Neural cell (in vitro differentiated cells): ENCODE results near the gene MICB. TPM values are rescaled to one million over a fixed set of nuclear protein-coding genes. Genes with fewer than 3 reads are reported as not detected.
"Not testable (repeated sequence)": the region's sequence is repeated elsewhere in the genome, so short reads cannot be mapped to it uniquely, and the experiment has no call there.

Source experiments
- H2AFZ ChIP-seq: fragments of 200-600, 300-800 bp; sonication (generic), shearing (Covaris generic); 2 replicates; pipeline ENCODE4 v1.6.0; 2014; ENCODE audit warnings: low read depth, mild to moderate bottlenecking, antibody characterized with exemption, low read length, moderate library complexity
- H3F3A ChIP-seq: fragments of 200-600 bp; shearing (Covaris generic); 2 replicates; pipeline ENCODE4 v1.6.1; 2016; ENCODE audit warnings: mild to moderate bottlenecking, moderate library complexity, mixed read lengths, antibody characterized with exemption, low read length; ENCODE audit not compliant: insufficient read depth, poor library complexity, severe bottlenecking
- H3K27ac ChIP-seq: fragments of 200-600, 300-800 bp; sonication (generic), shearing (Covaris generic); 2 replicates; pipeline ENCODE4 v1.5.1; 2014; ENCODE audit warnings: mild to moderate bottlenecking, low read length, moderate library complexity
- H3K27me3 ChIP-seq: fragments of 300-800, 200-600 bp; sonication (generic), shearing (Covaris generic); 2 replicates; pipeline ENCODE4 v1.6.0; 2014; ENCODE audit warnings: mild to moderate bottlenecking, low read depth, low read length, moderate library complexity; ENCODE audit not compliant: insufficient read depth
- H3K36me3 ChIP-seq: fragments of 300-800, 200-600 bp; sonication (generic), shearing (Covaris generic); 2 replicates; pipeline ENCODE4 v1.5.1; 2014; ENCODE audit warnings: mild to moderate bottlenecking, antibody characterized with exemption, low read length, moderate library complexity; ENCODE audit not compliant: insufficient read depth
- H3K4me2 ChIP-seq: fragments of 300-800, 200-600 bp; sonication (generic), shearing (Covaris generic); 2 replicates; pipeline ENCODE4 v1.6.0; 2014; ENCODE audit warnings: mild to moderate bottlenecking, low read length
- H3K4me3 ChIP-seq: fragments of 300-800, 200-600 bp; sonication (generic), shearing (Covaris generic); 2 replicates; pipeline ENCODE4 v1.5.1; 2014; ENCODE audit warnings: mild to moderate bottlenecking, low read length, moderate library complexity
- H3K79me2 ChIP-seq: fragments of 200-600 bp; shearing (Covaris generic); replicated peaks from 2 replicates; pipeline ENCODE4 v1.6.0; 2014; ENCODE audit warnings: mild to moderate bottlenecking, low read length, moderate library complexity; ENCODE audit not compliant: insufficient read depth
- H3K9ac ChIP-seq: fragments of 300-800, 200-600 bp; sonication (generic), shearing (Covaris generic); 2 replicates; pipeline ENCODE4 v1.6.1; 2016; ENCODE audit warnings: mild to moderate bottlenecking, low read length, mixed read lengths
- H3K9me2 ChIP-seq: fragments of 200-600 bp; shearing (Covaris generic); 2 replicates; pipeline ENCODE4 v1.6.1; 2016; ENCODE audit warnings: mild to moderate bottlenecking, low read length, mixed read lengths; ENCODE audit not compliant: insufficient read depth
- H3K9me3 ChIP-seq: fragments of 200-600, 300-800 bp; sonication (generic), shearing (Covaris generic); 2 replicates; pipeline ENCODE4 v1.6.1; 2016; ENCODE audit warnings: mild to moderate bottlenecking, mixed run types, low read length, moderate library complexity, mixed read lengths
- H4K20me1 ChIP-seq: fragments of 200-600 bp; shearing (Covaris generic); 2 replicates; pipeline ENCODE4 v1.6.1; 2016; ENCODE audit warnings: mild to moderate bottlenecking, mixed run types; ENCODE audit not compliant: insufficient read depth
- EP300 ChIP-seq: fragments of 450-650 bp; conservative IDR thresholded peaks from 2 replicates; pipeline ENCODE4 v1.6.1; 2014; ENCODE audit warnings: antibody characterized with exemption, mild to moderate bottlenecking, moderate library complexity; ENCODE audit not compliant: poor library complexity, severe bottlenecking
- EZH2 ChIP-seq: fragments of 200-600, 300-800 bp; shearing (Covaris generic), sonication (generic); IDR thresholded peaks from 2 replicates; pipeline ENCODE4 v1.6.1; 2014; ENCODE audit warnings: antibody characterized with exemption, low read length, borderline replicate concordance, mild to moderate bottlenecking; ENCODE audit not compliant: insufficient read depth, poor library complexity, severe bottlenecking
- MXI1 ChIP-seq: fragments of 450-650 bp; conservative IDR thresholded peaks from 2 replicates; pipeline ENCODE4 v1.6.1; 2014; ENCODE audit warnings: antibody characterized with exemption, mild to moderate bottlenecking; ENCODE audit not compliant: poor library complexity, severe bottlenecking
- POLR2AphosphoS5 ChIP-seq: IDR thresholded peaks from 2 replicates; pipeline ENCODE4 v1.6.1; 2012
- RAD21 ChIP-seq: fragments of 450-650 bp; conservative IDR thresholded peaks from 2 replicates; pipeline ENCODE4 v1.6.1; 2014; ENCODE audit warnings: antibody characterized with exemption, mild to moderate bottlenecking, moderate library complexity
- SMC3 ChIP-seq: fragments of 450-650 bp; conservative IDR thresholded peaks from 2 replicates; pipeline ENCODE4 v1.6.1; 2014; ENCODE audit warnings: antibody characterized with exemption, mild to moderate bottlenecking, moderate library complexity; ENCODE audit not compliant: poor library complexity
- TAF1 ChIP-seq: IDR thresholded peaks from 2 replicates; pipeline ENCODE4 v1.6.1; 2012; ENCODE audit warnings: low read depth
- polyA plus RNA-seq: library from polyadenylated mRNA; depleted of rRNA; stranded (reverse); fragments of >200 nt; gene quantifications from 2 replicates; pipeline ENCODE4 v1.2.3, GENCODE V29; 2014
- TF ChIP-seq, protein P1 (sequence below): fragments of 450-650 bp; IDR thresholded peaks from 2 replicates; pipeline ENCODE4 v1.5.1; 2014; ENCODE audit warnings: antibody characterized with exemption, mild to moderate bottlenecking, moderate library complexity; ENCODE audit not compliant: poor library complexity, severe bottlenecking
- TF ChIP-seq, protein P2 (sequence below): IDR thresholded peaks from 2 replicates; pipeline ENCODE4 v1.6.1; 2012; ENCODE audit warnings: borderline replicate concordance

MICB gene
- polyA plus RNA-seq, 1 donor from 2014 or later: not detected

- Histone ChIP-seq H2AFZ (no peak overlapping the region), H3K4me2 (no peak overlapping the region), H3K4me3 (no peak overlapping the region), H3K9me2 (no peaks in the 10 kb centered on the region), H4K20me1 (no peaks in the 10 kb centered on the region), H3K27ac (no peak overlapping the region), H3F3A (no peaks in the 10 kb centered on the region), H3K9ac (no peak overlapping the region), H3K36me3 (no peaks in the 10 kb centered on the region), H3K9me3 (no peaks in the 10 kb centered on the region), H3K27me3 (no peaks in the 10 kb centered on the region), H3K79me2 (no peaks in the 10 kb centered on the region)
- no peak for TF ChIP-seq SMC3
These were observed 14.6 kb upstream of the MICB start for GRCh38 chr6:31483392-31483791.

GRCh38 chr6:31485055-31485454 lies 12.9 kb upstream of the MICB start:
- H2AFZ ChIP-seq: no peak overlapping the region
- no peak overlapping the region for H3K4me2 ChIP-seq
- H3K79me2 ChIP-seq: no peaks in the 10 kb centered on the region
- no peaks in the 10 kb centered on the region for H4K20me1 ChIP-seq
- no peaks in the 10 kb centered on the region for H3K9me3 ChIP-seq
- no peaks in the 10 kb centered on the region for H3K9me2 ChIP-seq
- no peak overlapping the region for H3K4me3 ChIP-seq
- H3F3A ChIP-seq: no peaks in the 10 kb centered on the region
- no peak for TF ChIP-seq SMC3
- TF ChIP-seq POLR2AphosphoS5: no peak
- TF ChIP-seq MXI1: no peak
- no peaks in the 10 kb centered on the region for H3K36me3 ChIP-seq
- H3K27ac ChIP-seq: no peak overlapping the region
- H3K9ac ChIP-seq: no peak overlapping the region
- H3K27me3 ChIP-seq: no peaks in the 10 kb centered on the region

DNA sequence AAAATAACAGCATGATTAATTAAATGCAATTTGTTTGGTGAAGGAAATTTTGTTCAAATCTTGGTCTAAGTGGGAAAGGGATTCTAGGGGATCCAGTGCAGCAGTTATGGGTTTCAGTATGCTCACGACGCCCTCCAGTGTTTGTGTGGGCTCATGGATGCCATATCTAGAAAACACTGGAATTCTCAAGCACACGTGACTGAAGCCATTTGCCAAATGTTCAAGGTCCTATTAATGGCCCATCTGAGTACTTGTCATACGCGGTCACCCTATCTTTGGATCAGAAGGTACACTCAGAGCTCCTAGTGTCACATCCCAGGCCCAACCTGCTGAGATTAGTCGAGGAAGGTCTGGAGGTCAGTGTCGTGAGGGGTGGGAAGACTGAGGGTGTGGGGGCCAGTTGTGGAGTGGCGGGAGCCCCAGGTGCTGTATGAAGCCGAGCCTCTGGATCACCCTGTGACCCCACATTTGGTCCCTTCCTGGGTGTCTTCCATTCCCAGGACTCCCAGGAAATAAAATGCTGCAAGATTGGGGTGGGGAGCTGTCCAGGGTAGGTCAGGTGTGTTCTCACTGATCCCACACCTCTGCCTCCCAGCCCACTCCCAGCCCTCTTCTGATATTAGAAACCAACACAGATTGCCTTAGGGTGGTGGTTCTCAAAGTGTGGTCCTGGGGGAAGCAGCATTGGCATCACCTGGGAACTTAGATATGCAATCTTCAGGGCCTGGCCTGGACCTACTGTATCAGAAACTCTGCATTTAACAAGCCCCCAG lies 11.7 kb upstream of the MICB start:
- H3K4me2 ChIP-seq: not testable (repeated sequence)

GRCh38 chr6:31487674-31488073 lies 10.3 kb upstream of the MICB start:
- not testable (repeated sequence) for H3K9ac ChIP-seq, H4K20me1 ChIP-seq, H3K36me3 ChIP-seq, H2AFZ ChIP-seq, H3K4me2 ChIP-seq, H3K9me2 ChIP-seq, H3K27ac ChIP-seq, H3K9me3 ChIP-seq, H3K4me3 ChIP-seq, H3K27me3 ChIP-seq, H3K79me2 ChIP-seq, H3F3A ChIP-seq

More for the DNA sequence above, 11.7 kb upstream of the MICB start:
- not testable (repeated sequence) for H3K27ac ChIP-seq, H3K27me3 ChIP-seq, H3K9me3 ChIP-seq, H2AFZ ChIP-seq, H3K9me2 ChIP-seq, H3F3A ChIP-seq, H3K9ac ChIP-seq, H4K20me1 ChIP-seq, H3K79me2 ChIP-seq, H3K4me3 ChIP-seq, H3K36me3 ChIP-seq

DNA sequence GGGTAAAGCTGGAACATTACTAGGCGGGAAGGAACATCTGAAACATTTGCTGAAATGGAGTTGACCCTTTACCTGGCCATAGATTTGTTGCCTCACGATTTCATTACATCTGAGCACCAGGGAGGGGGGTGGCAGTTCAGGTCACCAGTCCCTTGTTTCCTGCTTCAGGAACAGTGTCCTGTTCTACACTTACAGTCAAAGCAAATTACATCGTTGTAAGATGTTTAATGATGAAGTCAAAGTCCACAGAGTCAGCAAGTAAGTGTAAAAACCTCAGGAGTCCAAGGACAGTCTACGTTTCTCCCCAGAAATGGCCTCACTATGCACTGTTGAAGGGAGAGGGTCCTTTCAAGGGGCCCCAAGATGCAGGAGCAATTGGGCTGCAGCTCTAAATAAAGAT lies 8.9 kb upstream of the MICB start:
- Histone ChIP-seq H3K9me3 (no peaks in the 10 kb centered on the region), H3K27ac (no peak overlapping the region), H3K4me3 (no peak overlapping the region), H3K27me3 (peaks cover 11% of the 10 kb centered on the region), H3F3A (no peaks in the 10 kb centered on the region), H2AFZ (no peak overlapping the region), H3K9ac (no peak overlapping the region), H3K36me3 (no peaks in the 10 kb centered on the region), H3K9me2 (no peaks in the 10 kb centered on the region), H4K20me1 (no peaks in the 10 kb centered on the region), H3K79me2 (no peaks in the 10 kb centered on the region), H3K4me2 (no peak overlapping the region)
- TF ChIP-seq, protein P1, sequence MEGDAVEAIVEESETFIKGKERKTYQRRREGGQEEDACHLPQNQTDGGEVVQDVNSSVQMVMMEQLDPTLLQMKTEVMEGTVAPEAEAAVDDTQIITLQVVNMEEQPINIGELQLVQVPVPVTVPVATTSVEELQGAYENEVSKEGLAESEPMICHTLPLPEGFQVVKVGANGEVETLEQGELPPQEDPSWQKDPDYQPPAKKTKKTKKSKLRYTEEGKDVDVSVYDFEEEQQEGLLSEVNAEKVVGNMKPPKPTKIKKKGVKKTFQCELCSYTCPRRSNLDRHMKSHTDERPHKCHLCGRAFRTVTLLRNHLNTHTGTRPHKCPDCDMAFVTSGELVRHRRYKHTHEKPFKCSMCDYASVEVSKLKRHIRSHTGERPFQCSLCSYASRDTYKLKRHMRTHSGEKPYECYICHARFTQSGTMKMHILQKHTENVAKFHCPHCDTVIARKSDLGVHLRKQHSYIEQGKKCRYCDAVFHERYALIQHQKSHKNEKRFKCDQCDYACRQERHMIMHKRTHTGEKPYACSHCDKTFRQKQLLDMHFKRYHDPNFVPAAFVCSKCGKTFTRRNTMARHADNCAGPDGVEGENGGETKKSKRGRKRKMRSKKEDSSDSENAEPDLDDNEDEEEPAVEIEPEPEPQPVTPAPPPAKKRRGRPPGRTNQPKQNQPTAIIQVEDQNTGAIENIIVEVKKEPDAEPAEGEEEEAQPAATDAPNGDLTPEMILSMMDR: no peak
- no peak for TF ChIP-seq TAF1
- no peak for TF ChIP-seq MXI1
- no peak for TF ChIP-seq RAD21
- no peak for TF ChIP-seq EP300
- TF ChIP-seq POLR2AphosphoS5: no peak
- TF ChIP-seq, protein P2, sequence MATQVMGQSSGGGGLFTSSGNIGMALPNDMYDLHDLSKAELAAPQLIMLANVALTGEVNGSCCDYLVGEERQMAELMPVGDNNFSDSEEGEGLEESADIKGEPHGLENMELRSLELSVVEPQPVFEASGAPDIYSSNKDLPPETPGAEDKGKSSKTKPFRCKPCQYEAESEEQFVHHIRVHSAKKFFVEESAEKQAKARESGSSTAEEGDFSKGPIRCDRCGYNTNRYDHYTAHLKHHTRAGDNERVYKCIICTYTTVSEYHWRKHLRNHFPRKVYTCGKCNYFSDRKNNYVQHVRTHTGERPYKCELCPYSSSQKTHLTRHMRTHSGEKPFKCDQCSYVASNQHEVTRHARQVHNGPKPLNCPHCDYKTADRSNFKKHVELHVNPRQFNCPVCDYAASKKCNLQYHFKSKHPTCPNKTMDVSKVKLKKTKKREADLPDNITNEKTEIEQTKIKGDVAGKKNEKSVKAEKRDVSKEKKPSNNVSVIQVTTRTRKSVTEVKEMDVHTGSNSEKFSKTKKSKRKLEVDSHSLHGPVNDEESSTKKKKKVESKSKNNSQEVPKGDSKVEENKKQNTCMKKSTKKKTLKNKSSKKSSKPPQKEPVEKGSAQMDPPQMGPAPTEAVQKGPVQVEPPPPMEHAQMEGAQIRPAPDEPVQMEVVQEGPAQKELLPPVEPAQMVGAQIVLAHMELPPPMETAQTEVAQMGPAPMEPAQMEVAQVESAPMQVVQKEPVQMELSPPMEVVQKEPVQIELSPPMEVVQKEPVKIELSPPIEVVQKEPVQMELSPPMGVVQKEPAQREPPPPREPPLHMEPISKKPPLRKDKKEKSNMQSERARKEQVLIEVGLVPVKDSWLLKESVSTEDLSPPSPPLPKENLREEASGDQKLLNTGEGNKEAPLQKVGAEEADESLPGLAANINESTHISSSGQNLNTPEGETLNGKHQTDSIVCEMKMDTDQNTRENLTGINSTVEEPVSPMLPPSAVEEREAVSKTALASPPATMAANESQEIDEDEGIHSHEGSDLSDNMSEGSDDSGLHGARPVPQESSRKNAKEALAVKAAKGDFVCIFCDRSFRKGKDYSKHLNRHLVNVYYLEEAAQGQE: no peak
- no peak for TF ChIP-seq EZH2
